ENCODE results near the gene AGAP1.

DNA sequence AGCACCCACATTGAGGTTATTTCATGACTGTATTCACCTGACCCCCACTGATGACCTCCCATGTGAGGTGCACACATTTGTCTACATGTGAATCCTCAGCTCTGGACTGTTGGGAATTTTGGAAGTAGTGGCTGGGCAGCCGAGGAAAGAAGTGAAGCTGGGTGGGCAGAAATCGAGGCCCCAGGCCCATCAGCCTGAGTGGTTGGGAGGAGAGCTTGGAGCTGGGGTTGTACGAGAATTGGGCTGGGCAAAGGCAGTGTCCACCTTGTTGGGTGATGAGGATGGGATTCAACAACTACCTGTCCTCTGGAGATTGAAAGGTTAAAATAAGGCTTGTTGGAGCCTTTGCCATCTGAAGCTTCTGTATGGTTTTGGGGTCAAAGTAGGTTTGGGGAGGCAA is 35.8 kb downstream of the AGAP1 start:
- TF ChIP-seq EP300 (IDR thresholded peaks at IDR 0.05) = no peak
- no peak for TF ChIP-seq POLR2A (IDR thresholded peaks at IDR 0.05)
- no peak for TF ChIP-seq CTCF (IDR thresholded peaks at IDR 0.05)
